NCI-H1092 (cell line): Measurements from ENCODE around the gene EFEMP1.

ENCODE experiments used
- DNase-seq: peaks from one replicate; lab custom pipeline; 2025; lab: John Stamatoyannopoulos, UW

The EFEMP1 gene

GRCh38 chr2:55931281-55931680 is 7.7 kb upstream of the EFEMP1 start:
- no peak for DNase-seq

GRCh38 chr2:55929476-55929875 is 5.9 kb upstream of the EFEMP1 start:
- no peak for DNase-seq

- DNase-seq, result no peak
Observed at GRCh38 chr2:55926974-55927373, 3.4 kb upstream of the EFEMP1 start.

DNA sequence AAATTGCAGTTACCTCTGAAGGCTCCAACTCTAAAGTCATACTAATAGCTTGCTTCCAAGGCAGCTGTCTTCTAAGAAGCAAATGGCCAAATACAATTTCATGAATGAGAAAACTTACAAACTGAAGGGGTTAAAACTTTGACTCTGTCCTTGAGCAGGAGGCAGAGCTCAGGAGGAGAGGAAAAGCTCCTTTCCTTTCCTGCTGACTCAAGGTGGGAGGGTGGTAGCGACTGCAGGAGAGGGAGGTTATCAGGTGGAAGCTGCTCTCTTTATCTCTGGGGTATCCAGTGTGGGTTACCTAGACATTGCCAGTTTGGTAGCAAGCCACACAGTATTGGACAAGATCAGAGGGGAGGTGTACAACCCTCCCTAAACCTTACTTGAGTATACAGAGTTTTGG is 2.7 kb upstream of the EFEMP1 start:
- DNase-seq, result no peak

DNA sequence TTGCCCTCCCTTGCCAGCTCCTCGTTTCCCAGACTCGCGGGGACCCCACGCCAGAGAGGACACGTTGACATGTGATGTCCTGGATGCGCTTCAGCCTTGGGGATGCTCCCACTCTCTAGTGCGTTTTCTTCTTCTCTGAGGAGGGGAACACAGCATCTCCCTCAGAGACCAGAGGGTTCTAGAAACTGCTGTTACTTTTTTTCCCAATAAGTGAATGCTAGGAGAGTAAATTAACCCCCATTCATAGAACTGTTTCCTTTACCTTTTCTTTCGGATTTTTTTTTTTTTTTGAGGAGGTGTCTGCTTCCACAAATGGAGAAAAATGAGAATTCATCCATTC is 370 bp upstream of the EFEMP1 start:
- DNase-seq, result no peak

GRCh38 chr2:55922291-55922907 is 1.2 kb downstream of the EFEMP1 start:
- DNase-seq, result no peak

DNA sequence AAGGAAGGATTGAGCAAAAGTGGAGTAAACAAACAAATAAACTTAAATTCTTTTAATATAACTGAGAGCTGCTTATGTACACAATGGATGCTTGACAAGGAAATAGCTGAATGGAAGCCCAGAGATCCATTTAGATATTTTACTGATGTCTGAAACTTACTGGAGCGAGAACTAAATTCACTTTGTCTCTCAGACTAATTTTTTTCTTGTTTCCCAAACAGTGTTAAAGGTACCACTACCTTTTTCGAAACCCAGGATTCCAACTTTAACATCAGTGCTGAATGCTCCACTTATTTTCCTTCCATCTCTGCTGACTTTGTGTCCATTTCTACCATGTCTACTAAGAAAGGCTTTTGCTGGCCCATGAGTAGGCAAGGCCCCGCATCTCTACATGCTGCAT is 4.0 kb downstream of the EFEMP1 start:
- no peak for DNase-seq

- no peak for DNase-seq
Observed at GRCh38 chr2:55918856-55919255, 4.7 kb downstream of the EFEMP1 start.

DNA sequence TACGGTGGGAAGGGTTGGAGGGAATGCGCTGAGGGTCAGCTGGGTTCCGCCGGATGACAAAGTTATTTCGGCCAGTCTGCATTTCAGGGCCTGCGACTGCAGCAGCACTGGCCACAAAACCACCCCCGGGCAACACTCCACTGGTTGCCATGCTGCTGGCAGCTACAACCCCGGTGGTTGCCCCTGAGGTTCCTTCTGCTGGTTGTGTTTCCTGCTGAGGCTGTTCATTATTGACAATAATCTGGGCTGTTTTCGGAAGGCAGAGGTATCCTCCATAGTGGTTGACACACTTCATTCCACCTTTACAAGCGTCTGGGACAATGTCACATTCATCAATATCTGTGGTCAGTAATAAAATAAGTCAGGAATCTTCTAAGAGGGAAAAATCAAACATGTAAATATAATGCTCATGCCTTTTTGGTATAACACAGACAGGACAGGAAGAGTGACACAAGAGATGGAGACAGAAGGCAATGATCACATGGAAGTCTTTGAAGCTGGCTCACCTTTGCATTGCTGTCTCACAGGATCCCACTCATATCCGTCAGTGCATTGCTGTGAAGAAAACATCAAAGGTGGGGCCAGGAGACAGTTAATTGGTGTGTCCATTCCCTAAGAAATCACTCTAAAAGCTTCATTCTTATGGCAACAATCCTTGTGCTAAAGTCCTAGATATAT is 5.7 kb downstream of the EFEMP1 start:
- DNase-seq, result no peak

DNA sequence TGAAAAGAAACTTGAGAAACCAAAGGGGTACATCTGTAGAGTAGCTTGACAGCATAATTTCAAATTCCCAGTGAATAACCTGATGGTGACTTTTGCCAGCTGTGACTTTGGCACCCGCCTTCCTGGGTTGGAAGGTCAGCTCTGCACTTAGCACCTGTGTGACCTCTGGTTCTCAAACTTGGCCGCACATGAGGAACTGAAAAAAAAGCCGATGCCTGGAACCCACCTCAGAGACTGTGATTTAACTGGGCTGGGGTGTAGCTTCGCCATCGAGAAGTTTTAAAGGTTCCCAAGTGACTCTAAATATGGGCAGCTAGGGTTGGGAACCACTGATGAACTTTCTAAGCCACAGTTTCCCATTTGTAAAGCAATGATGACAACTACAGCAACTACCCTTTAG is 6.5 kb downstream of the EFEMP1 start:
- DNase-seq, result no peak

GRCh38 chr2:55916473-55917049 is 7.0 kb downstream of the EFEMP1 start:
- no peak for DNase-seq

- DNase-seq, result no peak
Observed at GRCh38 chr2:55914786-55915185, 8.8 kb downstream of the EFEMP1 start.

DNA sequence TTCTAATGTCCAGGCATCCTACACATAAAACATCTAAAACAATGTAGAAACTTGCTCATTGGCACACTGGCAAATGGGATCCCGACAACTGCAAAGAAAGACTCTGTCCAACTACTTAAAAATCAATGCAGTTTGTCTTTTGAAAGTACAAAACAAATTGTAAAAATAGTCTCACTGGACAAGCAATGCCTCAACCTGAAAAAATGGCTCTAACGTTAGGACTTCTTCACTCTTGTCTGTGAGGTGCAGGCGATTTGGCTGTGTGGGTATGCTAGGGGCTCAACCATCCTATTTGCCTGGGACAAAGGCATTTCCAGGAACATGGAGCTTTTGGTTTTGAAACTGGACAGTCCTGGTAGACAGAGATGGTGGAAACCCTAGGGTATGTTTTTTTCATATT is 10.7 kb downstream of the EFEMP1 start:
- no peak for DNase-seq

DNA sequence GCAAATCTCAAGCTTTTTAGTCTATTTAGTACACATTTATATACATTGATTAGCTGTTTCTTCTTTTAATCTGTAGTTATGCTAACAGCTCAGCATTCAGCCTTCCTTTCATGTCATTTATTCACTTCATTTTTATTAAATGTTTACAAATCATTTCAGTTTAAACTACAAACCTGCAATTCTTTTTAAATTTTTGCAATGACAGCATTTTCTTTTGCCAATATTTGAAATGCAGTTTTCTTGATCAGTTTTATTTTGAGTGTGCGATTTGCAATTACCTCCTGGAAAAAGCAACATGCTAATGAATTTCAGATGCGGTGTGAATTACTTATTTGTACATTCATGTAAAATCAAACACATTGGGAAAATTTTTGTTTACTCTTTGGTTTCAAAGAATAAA is 13.5 kb downstream of the EFEMP1 start:
- no peak for DNase-seq

DNA sequence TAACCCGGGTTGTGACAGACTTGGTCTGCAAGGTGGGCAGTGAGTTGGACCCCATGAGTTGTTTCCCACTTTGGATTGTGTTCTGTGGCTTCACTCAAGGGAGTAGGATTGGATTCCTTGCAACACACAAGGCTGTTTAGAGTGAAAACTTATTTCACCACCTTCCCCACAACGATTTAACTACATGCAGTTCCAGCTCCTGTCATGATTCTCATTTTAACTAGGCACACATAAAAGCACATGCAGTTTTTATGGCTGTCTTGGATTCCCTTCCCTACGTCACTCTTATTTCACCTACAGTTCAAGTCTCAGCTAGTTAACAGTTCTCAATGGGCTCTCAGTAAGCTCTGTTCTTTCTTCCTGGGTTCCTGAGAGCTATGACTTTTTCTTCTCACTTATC is 15.9 kb downstream of the EFEMP1 start:
- no peak for DNase-seq

GRCh38 chr2:55906993-55907392 is 16.6 kb downstream of the EFEMP1 start:
- DNase-seq, result no peak

GRCh38 chr2:55903727-55904126 is 19.9 kb downstream of the EFEMP1 start:
- no peak for DNase-seq

GRCh38 chr2:55902971-55903370 is 20.6 kb downstream of the EFEMP1 start:
- DNase-seq, result no peak

DNA sequence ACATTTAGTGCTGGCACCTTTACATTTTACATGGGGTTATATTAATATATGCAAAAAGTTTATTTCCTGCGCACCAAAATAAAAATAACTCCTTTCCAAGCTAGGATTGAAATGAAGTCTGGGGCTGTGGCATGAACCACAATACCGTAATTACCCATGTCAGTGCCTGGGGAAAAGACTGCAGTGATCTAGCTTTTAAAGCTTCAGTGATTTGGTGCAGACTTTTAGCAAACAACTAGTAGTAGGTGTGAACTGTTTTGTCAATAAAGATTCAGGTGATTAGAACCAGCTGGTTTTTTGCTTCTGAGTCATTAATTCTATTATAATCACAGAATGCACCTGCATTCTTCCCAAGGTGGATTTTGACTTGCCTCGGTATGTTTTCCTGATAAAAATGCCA is 21.2 kb downstream of the EFEMP1 start:
- DNase-seq, result no peak

GRCh38 chr2:55901941-55902340 is 21.6 kb downstream of the EFEMP1 start:
- DNase-seq, result no peak

DNA sequence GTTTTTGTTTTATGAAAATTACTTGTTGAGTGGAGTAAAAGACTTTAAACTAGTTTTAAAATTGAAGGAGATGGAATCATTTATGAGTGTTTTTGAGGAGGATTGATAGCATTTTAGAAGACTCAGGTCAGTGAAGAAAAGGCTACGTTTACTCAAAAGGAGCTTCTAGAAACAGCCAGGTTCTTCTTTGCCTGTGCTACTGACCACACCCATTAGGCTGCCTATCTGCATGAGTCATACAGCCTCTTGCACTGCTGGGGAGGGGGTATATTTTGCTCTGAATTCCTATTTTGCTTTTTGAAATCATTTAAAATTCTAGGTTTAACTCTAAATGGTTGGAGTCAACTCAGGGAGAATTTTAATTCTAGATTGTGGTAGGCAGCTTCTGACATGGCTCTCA is 22.3 kb downstream of the EFEMP1 start:
- no peak for DNase-seq

DNA sequence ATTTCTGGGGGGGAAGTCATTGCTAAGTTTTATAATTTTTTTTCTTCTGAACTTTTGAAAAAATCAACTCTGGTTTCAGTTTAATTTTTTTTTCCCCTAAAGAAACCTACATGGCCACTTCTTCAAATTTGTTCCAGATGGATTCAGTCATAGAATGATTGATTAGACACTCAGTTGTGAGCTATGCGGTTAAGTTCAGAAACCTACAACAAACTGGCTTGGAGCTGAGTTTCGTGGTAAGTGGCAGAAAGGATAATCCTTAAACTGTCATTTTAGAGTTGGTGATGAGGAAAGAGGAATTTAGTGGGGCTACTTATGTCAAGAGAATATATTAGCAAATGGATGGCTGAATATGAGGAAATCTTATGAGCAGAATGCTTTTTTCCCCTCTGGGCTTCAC is 23.7 kb downstream of the EFEMP1 start:
- DNase-seq, result no peak

- no peak for DNase-seq
Observed at GRCh38 chr2:55898386-55899040, 25.1 kb downstream of the EFEMP1 start.
